ENCODE data around the gene FAM53A. TPM values are rescaled to one million over a fixed set of nuclear protein-coding genes. Genes with fewer than 3 reads are reported as not detected.

The FAM53A gene
- total and polyA plus RNA-seq, 4 donors: 0.44 to 2.2 (median 0.97) TPM

- no peak overlapping the region for H3K27ac ChIP-seq (ENCODE audit: low read depth in 1 of 2, low read length in 2 of 2)
- DNase-seq (ENCODE audit: low spot score): no peak
- WGBS: 91% methylated on average over 25 of the region's 25 CpGs
- H3K4me1 ChIP-seq (ENCODE audit: control insufficient read depth in 4 of 4, insufficient read depth in 4 of 4, low read length in 3 of 4): no peaks in the 10 kb centered on the region
- no peak overlapping the region for H3K4me3 ChIP-seq (ENCODE audit: low read depth in 1 of 3, low read length in 3 of 3)
- TF ChIP-seq REST (IDR thresholded peaks at IDR 0.05): no peak
- TF ChIP-seq EGR1 (IDR thresholded peaks at IDR 0.05; ENCODE audit: low read depth in 2 of 2): no peak
- TF ChIP-seq CTCF (IDR thresholded peaks at IDR 0.05; ENCODE audit: low read depth, low read length, missing input control): no peak
- no peak for TF ChIP-seq MAX (IDR thresholded peaks at IDR 0.05)
- TF ChIP-seq TAF1 (conservative IDR thresholded peaks at IDR 0.05): no peak
- no peak for TF ChIP-seq JUND (IDR thresholded peaks at IDR 0.05)
- TF ChIP-seq FOXA1 (IDR thresholded peaks at IDR 0.05): no peak
- no peak for TF ChIP-seq ATF3 (IDR thresholded peaks at IDR 0.05)
- no peak for TF ChIP-seq SP1 (IDR thresholded peaks at IDR 0.05)
- no peak for TF ChIP-seq HNF4G (IDR thresholded peaks at IDR 0.05)
- TF ChIP-seq FOXA2 (IDR thresholded peaks at IDR 0.05): no peak
- no peak for TF ChIP-seq HNF4A (conservative IDR thresholded peaks at IDR 0.05)
- no peak for TF ChIP-seq ZBTB33 (IDR thresholded peaks at IDR 0.05)
- no peak for TF ChIP-seq RXRA (IDR thresholded peaks at IDR 0.05)
- TF ChIP-seq GABPA (IDR thresholded peaks at IDR 0.05 in 1 of 2, conservative IDR thresholded peaks at IDR 0.05 in 1 of 2): no peak
- TF ChIP-seq YY1 (IDR thresholded peaks at IDR 0.05): no peak
- no peak for TF ChIP-seq RAD21 (IDR thresholded peaks at IDR 0.05)
- TF ChIP-seq NR2F2 (IDR thresholded peaks at IDR 0.05): no peak
- H3K36me3 ChIP-seq (ENCODE audit: control insufficient read depth in 4 of 4, insufficient read depth in 3 of 4, low read depth in 1 of 4, low read length in 3 of 4): no peaks in the 10 kb centered on the region
- no peak overlapping the region for H3K9ac ChIP-seq (ENCODE audit: low read depth in 1 of 2, low read length in 2 of 2)
- H3K27me3 ChIP-seq (ENCODE audit: control insufficient read depth in 4 of 4, insufficient read depth in 4 of 4, low read length in 3 of 4): no peaks in the 10 kb centered on the region
- H3K9me3 ChIP-seq (ENCODE audit: control insufficient read depth in 4 of 4, low read length in 3 of 4): no peaks in the 10 kb centered on the region
These were observed 23.0 kb downstream of the FAM53A start for GRCh38 chr4:1660948-1661677.
